Measurements from ENCODE around the gene MEF2D. TPM values are rescaled to one million over a fixed set of nuclear protein-coding genes. Genes with fewer than 3 reads are reported as not detected.

Gene MEF2D
- total RNA-seq, 1 donor from 2014 or later, result 10.7 TPM

GRCh38 chr1:156499842-156500542, 583 bp downstream of the MEF2D start:
- DNase-seq, result peak; percentile 46

- DNase-seq, result peak; percentile 43
Measured at GRCh38 chr1:156499194-156499841, 1.3 kb downstream of the MEF2D start.

DNA sequence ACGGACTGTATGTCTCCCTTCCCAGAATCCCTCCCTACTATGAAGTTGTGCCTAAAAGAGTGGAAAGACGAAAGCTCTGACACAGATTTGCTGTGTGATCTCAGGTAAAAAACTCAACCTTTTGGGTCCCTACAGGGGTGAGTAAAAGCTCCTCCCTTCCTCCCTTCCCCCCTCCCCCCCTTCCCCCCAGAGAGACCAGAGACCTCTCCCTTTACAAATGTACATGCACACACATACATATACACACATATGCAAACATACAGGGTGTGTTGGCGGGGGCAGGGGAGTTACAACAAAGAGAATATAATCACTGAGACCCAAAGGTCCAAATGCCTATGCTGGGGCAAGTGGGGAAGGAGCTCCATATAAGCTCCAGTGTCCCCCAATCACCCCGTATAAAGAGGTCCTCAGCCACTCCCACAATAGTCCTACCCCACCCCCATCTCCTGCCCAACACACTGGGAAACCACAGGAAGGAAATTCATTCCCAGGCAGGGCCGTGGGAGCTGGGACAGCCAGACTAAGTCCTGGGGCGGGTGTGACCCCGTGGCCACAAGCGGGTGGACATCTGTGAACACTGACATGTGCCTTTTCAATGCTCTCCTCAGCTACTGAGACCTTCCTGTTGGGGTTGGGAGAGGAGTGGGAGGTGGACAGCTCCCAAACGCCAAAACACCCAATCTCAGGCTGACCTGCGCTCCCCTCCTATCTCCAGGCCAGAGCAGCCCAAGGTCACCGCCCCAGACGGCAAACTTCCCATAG, 2.0 kb downstream of the MEF2D start:
- DNase-seq, result peak; percentile 86

- DNase-seq, result no peak
Measured at GRCh38 chr1:156497743-156498431, 2.7 kb downstream of the MEF2D start.

- no peak for DNase-seq
Measured at GRCh38 chr1:156497078-156497742, 3.4 kb downstream of the MEF2D start.

GRCh38 chr1:156496211-156496761, 4.3 kb downstream of the MEF2D start:
- no peak for DNase-seq

DNA sequence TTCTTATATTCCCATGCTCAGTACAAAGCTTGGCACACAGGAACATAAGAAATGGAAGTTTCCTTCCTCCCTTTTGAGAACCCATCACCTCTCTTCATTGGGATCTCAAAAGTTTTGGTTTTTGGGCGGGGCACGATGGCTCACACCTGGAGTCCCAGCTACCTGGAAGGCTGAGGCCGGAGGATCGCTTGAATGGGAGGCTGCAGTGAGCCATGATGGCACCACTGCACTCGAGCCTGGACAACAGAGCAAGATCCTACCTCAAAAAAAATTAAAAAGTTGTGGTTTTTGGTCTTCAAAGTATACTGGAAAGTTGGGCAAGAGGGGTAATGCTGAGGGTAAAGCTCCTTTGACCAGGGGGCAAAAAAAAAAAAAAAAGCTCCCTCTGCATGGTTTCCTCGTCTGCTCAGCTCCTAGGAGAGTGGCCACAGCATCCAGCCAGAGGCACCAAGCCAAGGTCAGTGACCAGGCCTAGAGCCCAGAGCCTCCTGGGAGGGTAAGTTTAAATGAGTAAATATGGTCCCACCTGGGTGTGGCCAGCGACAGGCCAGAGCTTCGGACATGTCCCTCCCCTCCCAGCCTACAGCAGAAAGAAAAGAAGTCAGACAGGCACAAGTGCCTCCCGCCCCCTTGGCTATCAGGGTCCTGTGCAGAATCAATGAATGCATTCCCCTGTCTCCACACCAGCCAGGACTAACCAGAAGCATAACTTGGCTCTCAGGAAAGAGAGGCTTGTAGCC, 5.0 kb downstream of the MEF2D start:
- DNase-seq, result no peak

DNA sequence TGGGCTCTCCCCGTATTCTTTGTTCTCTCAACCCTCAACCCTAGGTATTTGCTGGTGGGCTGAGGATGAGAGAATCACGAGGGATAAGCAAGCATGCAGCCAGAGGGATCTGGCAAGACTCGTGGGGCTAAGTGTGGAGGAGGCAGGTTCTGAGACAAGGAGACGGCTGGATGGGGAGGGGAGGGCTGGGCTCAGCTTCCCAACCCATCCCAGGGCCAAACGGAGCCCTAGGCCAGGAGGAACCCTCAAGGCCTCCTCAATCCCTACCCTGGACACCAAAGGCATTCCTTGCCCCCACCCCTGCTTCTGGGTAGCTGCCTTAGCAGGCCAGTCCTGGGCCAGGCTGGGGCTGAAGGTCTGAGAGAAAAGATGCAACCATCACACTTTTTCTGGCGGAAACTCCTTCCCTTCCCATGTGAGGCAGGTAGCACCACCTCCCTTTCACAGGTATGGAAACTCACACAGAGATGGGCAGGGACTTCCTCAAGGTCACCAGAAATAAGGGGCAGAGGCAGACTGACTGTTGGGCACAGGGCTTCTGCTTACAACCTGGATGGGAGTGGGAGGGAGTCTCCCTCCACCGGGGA, 6.2 kb downstream of the MEF2D start:
- no peak for DNase-seq

DNA sequence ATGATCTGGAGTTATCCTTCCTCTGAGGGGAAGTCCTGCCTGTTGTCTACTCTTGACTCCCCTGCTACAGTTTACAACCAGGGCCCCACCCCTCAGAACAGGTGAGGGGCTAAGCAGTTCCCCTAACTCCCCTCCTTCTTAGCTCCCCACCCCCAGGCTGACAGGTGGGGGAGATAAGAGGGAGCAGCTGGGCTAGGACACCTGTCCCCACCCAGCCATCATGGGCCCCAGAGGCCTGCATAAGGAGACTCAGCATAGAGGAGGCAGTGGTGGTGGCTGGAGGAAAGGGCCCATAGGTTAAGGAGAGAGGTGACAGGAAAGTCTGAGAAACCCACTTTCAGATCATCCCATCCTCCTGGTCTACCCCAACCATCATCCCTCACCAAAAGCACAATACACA, 6.8 kb downstream of the MEF2D start:
- no peak for DNase-seq

DNA sequence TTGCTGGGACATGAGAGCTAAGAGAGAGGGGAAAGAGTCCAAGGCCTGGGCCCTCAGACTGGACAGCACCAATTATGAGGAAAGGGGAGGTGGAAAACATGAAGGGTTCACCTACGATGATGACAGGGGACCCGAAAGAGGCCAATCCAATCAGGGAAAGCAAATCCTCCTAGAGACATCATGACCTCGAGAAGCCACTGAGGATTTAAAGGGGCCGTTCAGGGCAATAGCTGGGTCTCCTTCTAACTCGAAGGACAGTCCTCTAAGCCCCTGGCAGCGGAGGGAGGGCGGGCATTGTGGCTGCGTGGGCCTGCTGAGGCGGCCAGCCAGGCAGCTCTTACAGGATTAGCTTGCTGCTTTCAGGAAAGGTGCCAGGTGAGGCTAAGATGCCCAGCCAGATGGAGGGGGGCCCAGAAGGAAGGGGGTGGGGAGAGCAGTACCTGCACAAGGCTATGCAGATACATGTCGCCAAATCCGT, 7.4 kb downstream of the MEF2D start:
- DNase-seq, result no peak

DNA sequence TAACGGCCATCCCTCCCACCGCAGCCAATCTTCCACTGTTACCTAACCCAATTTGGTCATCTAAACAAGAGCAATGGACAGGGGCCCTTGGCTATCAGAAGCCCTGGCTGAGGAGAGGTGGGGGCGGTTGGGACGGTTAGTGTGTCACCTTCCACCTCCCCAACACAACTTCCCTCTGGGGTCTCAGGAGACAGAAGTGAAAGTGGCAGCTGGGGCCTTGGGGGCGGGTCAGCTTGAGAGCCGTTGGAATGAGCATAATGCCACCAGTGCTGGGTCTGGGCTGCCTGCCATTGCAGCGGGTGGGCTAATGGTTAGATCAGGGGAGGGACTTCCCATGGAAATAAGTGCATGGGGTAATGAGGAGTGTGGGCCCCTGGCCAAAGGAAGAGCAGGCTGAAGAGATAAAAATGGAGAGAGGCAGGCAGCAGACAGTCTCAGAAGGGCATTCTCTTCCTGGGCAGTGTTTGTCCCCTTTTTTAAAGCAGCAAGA, 7.9 kb downstream of the MEF2D start:
- no peak for DNase-seq

DNA sequence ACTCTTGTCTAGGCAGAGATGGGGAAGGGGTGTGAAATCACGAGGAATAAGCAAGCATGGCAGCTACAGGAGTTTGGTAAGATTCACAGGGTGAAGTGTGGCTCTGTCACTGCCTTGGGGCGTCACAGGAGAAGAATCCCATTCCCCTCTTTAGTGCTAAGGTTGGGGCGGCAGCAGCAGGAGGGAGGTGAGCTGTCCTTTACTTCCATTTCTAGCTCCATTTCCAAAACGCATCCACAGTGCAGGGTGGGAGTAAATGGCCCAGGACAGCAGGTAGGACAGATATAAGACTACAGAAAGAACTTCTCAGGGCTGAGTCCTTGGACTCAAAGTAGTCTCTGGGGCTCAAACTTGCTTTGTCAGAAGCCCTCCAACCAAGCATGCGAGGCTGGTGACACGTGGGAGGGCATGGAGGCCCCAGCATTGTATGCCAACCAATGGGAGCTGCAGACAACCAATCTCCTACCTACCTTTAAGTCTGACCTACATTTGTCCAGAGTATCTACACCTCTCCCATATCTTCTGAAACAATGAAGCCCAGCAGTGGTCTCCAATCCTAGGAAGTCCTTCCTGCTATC, 8.5 kb downstream of the MEF2D start:
- DNase-seq, result no peak

DNA sequence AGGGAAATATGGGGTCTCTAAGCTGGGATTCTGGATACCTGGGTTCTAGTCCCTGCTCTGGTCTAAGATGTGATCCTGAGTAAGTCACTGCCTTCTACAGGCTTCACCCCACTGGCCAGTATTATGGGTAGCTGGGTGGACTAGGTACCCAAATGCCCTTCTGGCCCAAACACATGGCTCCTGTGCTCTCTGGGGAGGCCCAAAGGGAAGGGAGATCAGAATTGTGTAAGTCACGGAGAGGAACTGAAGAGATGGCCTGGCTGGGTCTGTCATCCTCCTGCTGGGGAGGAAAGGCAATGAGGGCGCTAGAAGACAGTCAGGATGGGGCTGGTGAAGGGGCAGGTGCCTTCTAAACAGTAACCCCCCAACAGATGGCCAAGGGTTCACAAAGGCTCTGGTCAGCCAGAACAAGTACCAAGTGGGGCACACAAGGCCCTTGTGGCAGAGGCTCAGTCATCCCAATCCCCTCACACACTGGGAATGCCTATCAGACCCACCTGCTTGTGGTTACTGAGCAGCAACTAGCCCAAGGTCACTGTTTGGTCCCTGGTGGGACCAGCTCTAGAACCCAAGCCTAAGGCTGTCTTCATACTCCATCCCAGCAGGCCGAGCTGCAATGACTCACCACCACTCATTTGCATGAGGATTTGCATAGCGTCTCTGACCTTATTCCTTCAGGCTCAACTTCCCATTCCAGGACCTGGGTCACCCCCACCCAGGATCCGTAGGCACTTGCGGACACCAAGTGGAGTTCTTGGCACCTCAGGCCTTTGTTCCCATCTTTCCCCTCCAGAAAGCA, 9.2 kb downstream of the MEF2D start:
- DNase-seq, result no peak

DNA sequence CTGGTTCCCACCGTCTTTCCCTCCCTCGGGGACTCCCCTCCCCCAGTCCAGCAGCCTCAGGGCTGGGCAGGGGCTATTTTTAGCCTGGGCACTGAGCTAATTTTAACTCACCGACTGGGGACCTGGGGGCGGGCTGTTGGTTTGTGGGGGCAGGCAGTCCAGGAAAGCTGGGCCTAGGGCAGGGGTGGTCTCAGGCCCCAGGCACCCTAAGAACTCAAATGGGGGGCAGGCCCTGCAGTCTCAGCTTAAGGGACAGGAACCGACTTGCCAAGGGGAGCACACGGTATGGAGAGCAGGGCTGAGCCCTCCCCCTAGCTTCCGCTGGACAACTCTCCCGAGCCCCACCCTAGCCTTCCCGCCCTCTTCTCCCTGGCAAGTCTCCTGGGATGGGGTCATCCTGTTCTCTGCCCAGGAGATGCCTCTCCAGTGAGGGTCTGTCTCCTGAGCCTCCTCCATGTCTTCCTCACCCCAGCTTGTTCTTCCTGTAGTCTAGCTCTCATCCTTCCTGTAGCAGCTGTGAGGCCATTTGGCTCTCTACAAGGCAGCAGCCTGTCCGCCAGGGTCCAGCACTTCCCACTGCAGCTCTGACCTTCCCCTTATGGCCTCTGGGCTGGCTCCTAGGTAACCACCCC, 10.1 kb downstream of the MEF2D start:
- peak; percentile 38 for DNase-seq

GRCh38 chr1:156489935-156490293, 10.7 kb downstream of the MEF2D start:
- DNase-seq, result no peak

- no peak for DNase-seq
Measured at GRCh38 chr1:156489166-156489934, 11.2 kb downstream of the MEF2D start.

DNA sequence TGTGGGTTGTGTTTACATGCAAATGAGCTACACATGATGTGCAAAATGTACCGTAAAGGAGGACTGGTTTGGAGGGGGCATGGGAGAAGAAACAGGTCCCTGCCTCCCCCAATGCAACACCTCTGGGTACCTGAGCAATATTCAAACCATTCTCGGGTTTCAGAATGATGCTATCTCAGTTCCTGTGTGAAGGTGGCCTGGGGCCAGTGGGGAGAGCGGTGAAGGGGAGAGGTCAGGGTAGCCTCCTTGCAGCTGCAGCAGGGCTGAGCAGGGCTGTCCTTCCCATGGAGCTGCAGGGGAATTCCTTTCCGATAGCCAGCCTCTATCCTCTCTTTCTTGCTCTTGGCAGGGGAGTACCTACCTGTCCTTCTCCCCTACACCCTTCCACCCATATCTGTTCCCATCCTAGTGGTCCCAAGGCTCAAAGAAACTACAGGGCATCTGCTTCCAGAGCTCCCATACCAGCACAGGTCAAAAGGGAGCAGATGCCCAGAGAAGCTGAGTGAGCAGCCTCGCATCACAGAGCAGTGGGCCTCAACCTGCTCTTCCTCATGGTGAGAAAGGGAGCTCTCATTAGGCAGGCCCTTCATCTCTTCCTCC, 11.9 kb downstream of the MEF2D start:
- no peak for DNase-seq

- no peak for DNase-seq
Measured at GRCh38 chr1:156487862-156488261, 12.7 kb downstream of the MEF2D start.

Data from dermis blood vessel endothelial cell (primary cell).